ENCODE results near the gene SETD3.

DNA sequence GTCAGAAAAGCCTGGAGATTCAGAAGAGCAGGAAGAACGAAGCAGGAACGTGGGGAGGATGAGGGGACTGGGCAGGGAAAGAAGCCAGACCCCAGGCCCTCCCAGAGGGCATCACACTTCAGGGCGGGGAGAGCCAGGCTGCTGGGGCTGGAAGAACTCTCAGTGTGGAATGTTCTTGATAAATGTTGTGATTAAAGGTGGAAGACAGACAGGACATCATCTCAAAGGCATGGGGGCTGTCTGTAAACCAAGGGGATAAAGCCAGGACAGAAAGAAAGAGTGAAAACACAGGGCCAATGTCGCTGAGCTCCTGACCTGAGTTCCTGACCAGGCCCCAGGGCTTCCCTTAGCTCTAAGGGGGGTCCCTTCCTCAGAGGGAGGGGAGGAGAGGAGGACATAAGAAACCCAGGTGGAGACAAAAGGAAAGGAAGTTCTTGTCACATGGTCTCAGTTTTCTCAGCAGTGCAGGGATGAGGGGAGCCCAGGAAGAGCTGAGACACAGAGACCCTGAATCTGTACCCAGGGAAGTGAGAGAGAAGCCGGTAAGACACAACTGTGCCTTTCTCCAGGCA is 56.3 kb downstream of the SETD3 start:
- TF ChIP-seq EP300 (IDR thresholded peaks at IDR 0.05) (no peak), CTCF (IDR thresholded peaks at IDR 0.05) (no peak)

All from stomach (tissue), 4 donors.